DOHH2 (cell line): ENCODE data around the gene CSNK1A1.

Experiments used
- H3F3A ChIP-seq: fragments of 200-600 bp; sonication (generic), shearing (Covaris generic); 2 replicates; pipeline ENCODE4 v1.6.0; 2016; ENCODE audit warnings: antibody characterized with exemption, mild to moderate bottlenecking; ENCODE audit not compliant: control insufficient read depth, insufficient read depth
- H3K27ac ChIP-seq: fragments of 200-600 bp; sonication (generic); 2 replicates; pipeline ENCODE4 v1.5.1; 2014; ENCODE audit warnings: low read depth, mild to moderate bottlenecking, low read length, moderate library complexity
- H3K27me3 ChIP-seq: fragments of 200-600 bp; sonication (generic); 2 replicates; pipeline ENCODE4 v1.6.1; 2014; ENCODE audit warnings: mild to moderate bottlenecking, low read length, mixed read lengths; ENCODE audit not compliant: control insufficient read depth
- H3K36me3 ChIP-seq: fragments of 200-600 bp; sonication (generic); 2 replicates; pipeline ENCODE4 v1.6.1; 2014; ENCODE audit warnings: mild to moderate bottlenecking, low read length, moderate library complexity, mixed read lengths; ENCODE audit not compliant: control insufficient read depth
- H3K4me1 ChIP-seq: fragments of 200-600 bp; sonication (generic); 2 replicates; pipeline ENCODE4 v1.6.1; 2014; ENCODE audit warnings: mild to moderate bottlenecking, low read length, mixed read lengths; ENCODE audit not compliant: control insufficient read depth
- H3K4me2 ChIP-seq: fragments of 200-600 bp; sonication (generic); 2 replicates; pipeline ENCODE4 v1.6.0; 2014; ENCODE audit warnings: mild to moderate bottlenecking, low read length, moderate library complexity
- H3K4me3 ChIP-seq: fragments of 200-600 bp; sonication (generic); 2 replicates; pipeline ENCODE4 v1.5.1; 2014; ENCODE audit warnings: mild to moderate bottlenecking, low read length, mixed read lengths
- H3K79me2 ChIP-seq: fragments of 200-600 bp; sonication (generic); 2 replicates; pipeline ENCODE4 v1.6.1; 2014; ENCODE audit warnings: mild to moderate bottlenecking, low read length, mixed read lengths; ENCODE audit not compliant: control insufficient read depth
- H3K9me2 ChIP-seq: fragments of 200-600 bp; sonication (generic); replicated peaks from 2 replicates; pipeline ENCODE4 v1.6.1; 2014; ENCODE audit warnings: mild to moderate bottlenecking, low read length, mixed read lengths; ENCODE audit not compliant: control insufficient read depth
- H3K9me3 ChIP-seq: fragments of 200-600 bp; sonication (generic); 2 replicates; pipeline ENCODE4 v1.6.1; 2014; ENCODE audit warnings: antibody characterized with exemption, low read length, mixed read lengths; ENCODE audit not compliant: control insufficient read depth, insufficient read depth
- H4K20me1 ChIP-seq: fragments of 200-600 bp; sonication (generic); 2 replicates; pipeline ENCODE4 v1.6.0; 2014; ENCODE audit warnings: low read depth, mild to moderate bottlenecking, antibody characterized with exemption, low read length, moderate library complexity; ENCODE audit not compliant: control insufficient read depth, insufficient read depth
- EZH2phosphoT487 ChIP-seq: fragments of 200-600 bp; sonication (generic); IDR thresholded peaks from 2 replicates; pipeline ENCODE4 v1.6.1; 2017; ENCODE audit warnings: borderline replicate concordance, mild to moderate bottlenecking, antibody characterized with exemption, low read length, moderate library complexity, mixed read lengths
- TF ChIP-seq, protein P1 (sequence below): fragments of 200-600 bp; sonication (generic); IDR thresholded peaks from one replicate; pipeline ENCODE4 v1.5.1; 2014; ENCODE audit warnings: antibody characterized with exemption, mild to moderate bottlenecking, low read depth, low read length; ENCODE audit not compliant: poor library complexity, severe bottlenecking

The CSNK1A1 gene

DNA sequence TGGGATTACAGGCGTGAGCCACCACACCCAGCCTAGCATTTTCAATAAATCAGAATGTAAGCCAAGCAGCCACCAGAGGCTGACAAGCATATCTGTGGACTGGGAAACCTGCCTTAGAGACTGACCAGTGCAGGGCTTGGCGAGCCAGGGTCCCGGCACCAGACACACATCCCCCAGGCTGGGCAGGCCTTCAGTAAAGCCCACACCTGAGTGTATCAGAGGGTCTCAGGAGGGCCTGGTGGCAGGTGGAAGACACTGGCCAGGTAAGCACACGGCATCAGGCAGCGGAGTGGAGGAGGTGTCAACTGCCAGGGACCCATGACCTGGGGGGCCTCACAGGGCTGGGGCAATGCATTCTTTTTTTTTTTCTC, 93.9 kb downstream of the CSNK1A1 start:
- TF ChIP-seq, protein P1, sequence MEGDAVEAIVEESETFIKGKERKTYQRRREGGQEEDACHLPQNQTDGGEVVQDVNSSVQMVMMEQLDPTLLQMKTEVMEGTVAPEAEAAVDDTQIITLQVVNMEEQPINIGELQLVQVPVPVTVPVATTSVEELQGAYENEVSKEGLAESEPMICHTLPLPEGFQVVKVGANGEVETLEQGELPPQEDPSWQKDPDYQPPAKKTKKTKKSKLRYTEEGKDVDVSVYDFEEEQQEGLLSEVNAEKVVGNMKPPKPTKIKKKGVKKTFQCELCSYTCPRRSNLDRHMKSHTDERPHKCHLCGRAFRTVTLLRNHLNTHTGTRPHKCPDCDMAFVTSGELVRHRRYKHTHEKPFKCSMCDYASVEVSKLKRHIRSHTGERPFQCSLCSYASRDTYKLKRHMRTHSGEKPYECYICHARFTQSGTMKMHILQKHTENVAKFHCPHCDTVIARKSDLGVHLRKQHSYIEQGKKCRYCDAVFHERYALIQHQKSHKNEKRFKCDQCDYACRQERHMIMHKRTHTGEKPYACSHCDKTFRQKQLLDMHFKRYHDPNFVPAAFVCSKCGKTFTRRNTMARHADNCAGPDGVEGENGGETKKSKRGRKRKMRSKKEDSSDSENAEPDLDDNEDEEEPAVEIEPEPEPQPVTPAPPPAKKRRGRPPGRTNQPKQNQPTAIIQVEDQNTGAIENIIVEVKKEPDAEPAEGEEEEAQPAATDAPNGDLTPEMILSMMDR = no peak
- no peak for TF ChIP-seq EZH2phosphoT487
- Histone ChIP-seq H3K79me2 (no peaks in the 10 kb centered on the region), H3K4me3 (no peak overlapping the region), H3K9me3 (no peaks in the 10 kb centered on the region), H3K27ac (no peak overlapping the region), H3K9me2 (no peaks in the 10 kb centered on the region), H3F3A (peaks cover 4% of the 10 kb centered on the region; the same call in 1 of the 2 replicates), H3K4me1 (peaks cover 21% of the 10 kb centered on the region), H3K27me3 (no peaks in the 10 kb centered on the region), H3K36me3 (no peaks in the 10 kb centered on the region), H3K4me2 (no peak overlapping the region), H4K20me1 (no peaks in the 10 kb centered on the region)

DNA sequence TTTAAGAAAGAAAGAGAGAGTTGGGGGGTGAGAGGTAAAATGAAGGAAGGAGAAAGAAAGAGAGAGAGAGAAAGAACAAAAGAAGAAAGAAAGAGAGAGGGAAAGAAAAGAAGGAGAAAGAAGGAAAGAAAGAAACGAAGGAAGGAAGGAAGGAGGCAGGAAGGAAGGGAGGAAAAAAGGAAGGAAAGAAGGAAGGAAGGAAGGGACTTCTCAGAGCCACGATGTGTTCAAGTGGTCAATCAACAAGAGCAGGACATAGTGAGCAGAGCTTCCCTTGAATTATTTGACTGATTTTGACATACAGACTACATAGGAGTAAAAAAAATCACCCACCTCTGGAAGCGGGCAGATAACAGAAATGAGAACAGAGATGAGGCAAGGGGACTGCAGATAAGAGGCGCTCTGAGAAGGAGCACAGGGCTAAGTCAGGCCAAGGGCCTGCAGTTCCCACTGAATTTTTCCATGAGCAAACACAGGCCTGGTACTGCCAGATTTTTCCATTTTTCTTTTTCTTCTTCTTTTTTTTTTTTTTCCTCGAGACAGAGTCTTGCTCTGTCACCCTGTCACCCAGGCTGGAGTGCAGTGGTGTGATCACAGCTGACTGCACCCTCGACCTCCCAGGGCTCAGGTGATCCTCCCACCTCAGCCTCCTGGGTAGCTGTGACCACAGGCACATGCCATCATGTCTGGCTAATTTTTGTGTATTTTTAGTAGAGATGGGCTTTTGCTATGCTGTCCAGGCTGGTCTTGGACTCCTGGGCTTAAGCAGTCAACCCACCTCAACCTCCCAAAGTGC, 94.4 kb downstream of the CSNK1A1 start:
- Histone ChIP-seq H3K36me3 (no peaks in the 10 kb centered on the region), H3K4me2 (no peak overlapping the region), H3K9me3 (no peaks in the 10 kb centered on the region), H3K9me2 (no peaks in the 10 kb centered on the region), H3K79me2 (no peaks in the 10 kb centered on the region), H3K4me3 (no peak overlapping the region), H3K27ac (no peak overlapping the region), H3F3A (0 out of 2 replicates have a peak, but pooled peaks cover 3% of the 10 kb centered on the region), H3K27me3 (no peaks in the 10 kb centered on the region), H4K20me1 (no peaks in the 10 kb centered on the region), H3K4me1 (peaks cover 21% of the 10 kb centered on the region)
- TF ChIP-seq, protein P1 = no peak
- no peak for TF ChIP-seq EZH2phosphoT487

DNA sequence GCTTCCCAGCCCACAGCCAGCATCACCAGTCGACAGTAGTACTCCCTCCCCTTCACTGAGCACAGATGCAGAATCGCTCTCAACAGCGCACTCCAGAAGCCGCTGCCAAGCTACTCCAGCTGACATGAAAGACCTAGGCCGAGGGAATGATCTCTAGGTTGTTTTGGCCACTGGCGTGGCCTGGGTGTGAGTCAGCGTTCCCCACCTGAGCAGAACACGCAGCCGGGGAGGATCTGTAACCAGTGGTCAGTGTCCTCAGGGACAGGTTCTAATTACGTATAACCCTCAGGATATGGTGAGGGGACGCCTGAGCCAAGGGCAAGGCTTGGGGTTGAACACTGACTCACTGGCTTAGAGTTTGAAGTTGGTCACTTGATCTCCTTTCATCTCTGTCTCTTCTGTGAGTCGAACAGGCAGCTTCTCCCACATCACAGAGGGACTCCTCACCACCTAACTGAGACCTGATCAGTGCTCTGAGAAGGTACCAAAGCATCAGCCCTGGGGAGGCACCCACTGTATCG, 95.3 kb downstream of the CSNK1A1 start:
- H3K27ac ChIP-seq = no peak overlapping the region

More for the DNA sequence above, 95.3 kb downstream of the CSNK1A1 start:
- TF ChIP-seq, protein P1 = no peak
- no peak for TF ChIP-seq EZH2phosphoT487
- no peak overlapping the region for H3K4me2 ChIP-seq
- no peaks in the 10 kb centered on the region for H3K79me2 ChIP-seq
- peaks cover 21% of the 10 kb centered on the region for H3K4me1 ChIP-seq
- H3K4me3 ChIP-seq = no peak overlapping the region
- H3K9me3 ChIP-seq = no peaks in the 10 kb centered on the region
- H3K9me2 ChIP-seq = no peaks in the 10 kb centered on the region
- no peaks in the 10 kb centered on the region for H3K27me3 ChIP-seq
- no peaks in the 10 kb centered on the region for H3K36me3 ChIP-seq
- 0 out of 2 replicates have a peak, but pooled peaks cover 3% of the 10 kb centered on the region for H3F3A ChIP-seq
- no peaks in the 10 kb centered on the region for H4K20me1 ChIP-seq
